ENCODE measurements around the gene WDR48. TPM values are rescaled to one million over a fixed set of nuclear protein-coding genes. Genes with fewer than 3 reads are reported as not detected.

The WDR48 gene
- polyA plus RNA-seq, 1 donor from 2014 or later = 111 TPM

DNA sequence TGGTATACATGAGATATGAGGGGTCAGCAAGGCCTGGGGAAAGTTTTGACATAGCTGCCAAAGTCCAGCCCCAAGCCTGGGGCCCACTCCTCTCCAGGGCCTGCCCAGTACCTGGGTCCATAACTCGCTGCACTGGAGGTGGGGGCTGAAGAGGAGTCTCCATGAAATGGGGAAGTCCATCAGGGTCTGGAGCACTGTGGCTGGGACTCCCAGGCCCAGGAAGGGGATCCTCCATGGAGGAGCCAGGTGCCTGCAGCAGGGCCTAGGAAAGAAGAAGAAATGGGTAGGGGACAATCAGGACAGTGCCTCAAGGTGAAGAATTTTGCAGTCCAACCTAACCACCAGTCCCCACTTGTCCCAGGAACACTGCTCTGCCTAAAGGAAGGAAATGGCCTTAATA, 47.4 kb downstream of the WDR48 start:
- H4K20me1 ChIP-seq (ENCODE audit: insufficient read depth) = no peaks in the 10 kb centered on the region
- H2AFZ ChIP-seq (ENCODE audit: low read depth, low read length) = no peak overlapping the region
- no peak overlapping the region for H3K9ac ChIP-seq (ENCODE audit: low read length)
- H3K4me2 ChIP-seq (ENCODE audit: low read length) = no peak overlapping the region
- H3K9me3 ChIP-seq (ENCODE audit: low read length) = no peaks in the 10 kb centered on the region
- no peaks in the 10 kb centered on the region for H3F3A ChIP-seq (ENCODE audit: insufficient read depth, low read length, poor library complexity, severe bottlenecking)
- TF ChIP-seq, protein P1, sequence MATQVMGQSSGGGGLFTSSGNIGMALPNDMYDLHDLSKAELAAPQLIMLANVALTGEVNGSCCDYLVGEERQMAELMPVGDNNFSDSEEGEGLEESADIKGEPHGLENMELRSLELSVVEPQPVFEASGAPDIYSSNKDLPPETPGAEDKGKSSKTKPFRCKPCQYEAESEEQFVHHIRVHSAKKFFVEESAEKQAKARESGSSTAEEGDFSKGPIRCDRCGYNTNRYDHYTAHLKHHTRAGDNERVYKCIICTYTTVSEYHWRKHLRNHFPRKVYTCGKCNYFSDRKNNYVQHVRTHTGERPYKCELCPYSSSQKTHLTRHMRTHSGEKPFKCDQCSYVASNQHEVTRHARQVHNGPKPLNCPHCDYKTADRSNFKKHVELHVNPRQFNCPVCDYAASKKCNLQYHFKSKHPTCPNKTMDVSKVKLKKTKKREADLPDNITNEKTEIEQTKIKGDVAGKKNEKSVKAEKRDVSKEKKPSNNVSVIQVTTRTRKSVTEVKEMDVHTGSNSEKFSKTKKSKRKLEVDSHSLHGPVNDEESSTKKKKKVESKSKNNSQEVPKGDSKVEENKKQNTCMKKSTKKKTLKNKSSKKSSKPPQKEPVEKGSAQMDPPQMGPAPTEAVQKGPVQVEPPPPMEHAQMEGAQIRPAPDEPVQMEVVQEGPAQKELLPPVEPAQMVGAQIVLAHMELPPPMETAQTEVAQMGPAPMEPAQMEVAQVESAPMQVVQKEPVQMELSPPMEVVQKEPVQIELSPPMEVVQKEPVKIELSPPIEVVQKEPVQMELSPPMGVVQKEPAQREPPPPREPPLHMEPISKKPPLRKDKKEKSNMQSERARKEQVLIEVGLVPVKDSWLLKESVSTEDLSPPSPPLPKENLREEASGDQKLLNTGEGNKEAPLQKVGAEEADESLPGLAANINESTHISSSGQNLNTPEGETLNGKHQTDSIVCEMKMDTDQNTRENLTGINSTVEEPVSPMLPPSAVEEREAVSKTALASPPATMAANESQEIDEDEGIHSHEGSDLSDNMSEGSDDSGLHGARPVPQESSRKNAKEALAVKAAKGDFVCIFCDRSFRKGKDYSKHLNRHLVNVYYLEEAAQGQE (IDR thresholded peaks at IDR 0.05; ENCODE audit: borderline replicate concordance) = no peak
- TF ChIP-seq SMC3 (conservative IDR thresholded peaks at IDR 0.05; ENCODE audit: poor library complexity) (no peak), EZH2 (IDR thresholded peaks at IDR 0.05; ENCODE audit: borderline replicate concordance, insufficient read depth, low read length, poor library complexity, severe bottlenecking) (no peak), POLR2AphosphoS5 (IDR thresholded peaks at IDR 0.05) (no peak), EP300 (conservative IDR thresholded peaks at IDR 0.05; ENCODE audit: poor library complexity, severe bottlenecking) (no peak), MXI1 (conservative IDR thresholded peaks at IDR 0.05; ENCODE audit: poor library complexity, severe bottlenecking) (no peak), TAF1 (IDR thresholded peaks at IDR 0.05; ENCODE audit: low read depth) (no peak), RAD21 (conservative IDR thresholded peaks at IDR 0.05) (no peak), CTCF (IDR thresholded peaks at IDR 0.05; ENCODE audit: poor library complexity, severe bottlenecking) (no peak)
- no peak overlapping the region for H3K4me3 ChIP-seq (ENCODE audit: low read length)
- H3K27ac ChIP-seq (ENCODE audit: low read length) = no peak overlapping the region
- H3K79me2 ChIP-seq (replicated peaks; ENCODE audit: insufficient read depth, low read length) = peaks cover 6% of the 10 kb centered on the region
- H3K27me3 ChIP-seq (ENCODE audit: insufficient read depth, low read depth, low read length) = no peaks in the 10 kb centered on the region
- H3K9me2 ChIP-seq (ENCODE audit: insufficient read depth, low read length) = no peaks in the 10 kb centered on the region
- H3K36me3 ChIP-seq (ENCODE audit: insufficient read depth, low read length) = peaks cover 20% of the 10 kb centered on the region

GRCh38 chr3:39099738-39100499, 48.1 kb downstream of the WDR48 start:
- peaks cover 20% of the 10 kb centered on the region for H3K36me3 ChIP-seq (ENCODE audit: insufficient read depth, low read length)
- no peaks in the 10 kb centered on the region for H4K20me1 ChIP-seq (ENCODE audit: insufficient read depth)

More at GRCh38 chr3:39099738-39100499, 48.1 kb downstream of the WDR48 start:
- no peak overlapping the region for H3K27ac ChIP-seq (ENCODE audit: low read length)
- H3K9me2 ChIP-seq (ENCODE audit: insufficient read depth, low read length) = no peaks in the 10 kb centered on the region
- H3K4me3 ChIP-seq (ENCODE audit: low read length) = no peak overlapping the region
- H3K4me2 ChIP-seq (ENCODE audit: low read length) = no peak overlapping the region
- TF ChIP-seq, protein P1 (IDR thresholded peaks at IDR 0.05; ENCODE audit: borderline replicate concordance) = no peak
- no peak for TF ChIP-seq RAD21 (conservative IDR thresholded peaks at IDR 0.05)
- no peak for TF ChIP-seq TAF1 (IDR thresholded peaks at IDR 0.05; ENCODE audit: low read depth)
- TF ChIP-seq POLR2AphosphoS5 (IDR thresholded peaks at IDR 0.05) = no peak
- no peak for TF ChIP-seq EP300 (conservative IDR thresholded peaks at IDR 0.05; ENCODE audit: poor library complexity, severe bottlenecking)
- TF ChIP-seq MXI1 (conservative IDR thresholded peaks at IDR 0.05; ENCODE audit: poor library complexity, severe bottlenecking) = no peak
- TF ChIP-seq EZH2 (IDR thresholded peaks at IDR 0.05; ENCODE audit: borderline replicate concordance, insufficient read depth, low read length, poor library complexity, severe bottlenecking) = no peak
- no peak for TF ChIP-seq SMC3 (conservative IDR thresholded peaks at IDR 0.05; ENCODE audit: poor library complexity)
- no peak for TF ChIP-seq CTCF (IDR thresholded peaks at IDR 0.05; ENCODE audit: poor library complexity, severe bottlenecking)
- H3F3A ChIP-seq (ENCODE audit: insufficient read depth, low read length, poor library complexity, severe bottlenecking) = no peaks in the 10 kb centered on the region
- H3K9ac ChIP-seq (ENCODE audit: low read length) = no peak overlapping the region
- no peaks in the 10 kb centered on the region for H3K27me3 ChIP-seq (ENCODE audit: insufficient read depth, low read depth, low read length)
- H3K79me2 ChIP-seq (replicated peaks; ENCODE audit: insufficient read depth, low read length) = peaks cover 13% of the 10 kb centered on the region
- no peaks in the 10 kb centered on the region for H3K9me3 ChIP-seq (ENCODE audit: low read length)
- H2AFZ ChIP-seq (ENCODE audit: low read depth, low read length) = no peak overlapping the region

Data from neural cell (in vitro differentiated cells).